GM21367 (cell line): ENCODE data around the gene JAKMIP1.

Experiments
- ATAC-seq: cut with Tn5 transposase; IDR thresholded peaks from one replicate; pipeline ENCODE4 v1.9.1; 2021; ENCODE audit not compliant: unreplicated experiment

JAKMIP1 gene

DNA sequence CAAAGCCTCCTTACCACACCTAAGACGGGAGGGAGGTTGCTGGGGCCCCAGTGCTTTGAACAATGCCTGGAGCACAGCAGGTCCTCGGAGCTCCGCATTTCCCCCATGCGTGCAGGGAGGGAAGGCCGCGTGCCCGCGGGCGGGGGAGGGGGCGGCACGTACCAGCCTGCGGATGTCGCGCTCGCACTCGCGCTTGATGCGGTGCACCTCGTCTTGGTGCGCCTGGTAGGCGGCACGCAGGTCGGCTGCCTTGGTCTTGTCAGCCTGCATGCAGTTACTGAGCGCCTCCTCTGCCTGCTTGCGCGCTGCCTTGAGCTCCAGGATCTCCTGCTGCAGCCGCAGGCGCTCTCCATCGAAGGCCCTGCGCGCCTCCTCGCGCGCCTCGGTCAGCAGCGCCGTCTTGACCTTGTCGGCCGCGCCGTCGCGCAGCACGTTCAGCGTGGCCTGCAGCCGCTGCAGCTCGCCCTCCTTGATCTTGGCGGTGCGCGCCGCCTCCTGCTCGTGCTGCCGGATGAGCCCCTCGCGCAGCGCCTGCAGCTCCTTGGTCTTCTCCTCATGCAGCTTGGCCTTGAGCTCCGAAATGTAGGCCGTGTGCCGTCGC is 94.9 kb downstream of the JAKMIP1 start:
- no peak for ATAC-seq

DNA sequence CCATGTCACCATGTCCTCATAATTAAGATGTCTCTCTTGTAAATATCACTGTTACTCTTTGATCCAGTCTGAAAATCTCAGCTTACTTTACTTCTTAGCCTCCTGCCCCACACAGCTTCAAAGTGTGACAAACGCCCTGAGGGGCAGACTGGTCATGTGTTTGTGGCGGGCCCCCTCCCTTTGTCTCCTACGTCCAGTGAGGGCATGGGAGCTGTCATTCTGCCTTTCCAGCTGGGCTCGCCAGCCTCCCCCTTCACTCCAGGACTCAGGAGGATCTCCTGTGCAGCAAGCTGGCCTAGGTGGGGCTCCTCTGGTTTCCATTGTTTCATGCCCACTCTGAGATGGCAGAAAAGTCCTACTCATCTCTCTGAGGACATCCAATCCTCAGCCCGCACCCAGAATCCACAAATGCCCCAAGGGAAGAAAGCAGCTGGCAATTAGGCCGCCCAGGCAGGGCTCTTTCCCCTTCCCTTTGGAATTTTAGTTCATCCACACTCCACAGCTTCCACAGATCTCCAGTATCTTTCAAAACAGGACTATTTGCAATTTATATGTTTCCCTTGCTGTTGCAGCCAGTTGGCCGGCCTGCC is 95.7 kb downstream of the JAKMIP1 start:
- no peak for ATAC-seq

DNA sequence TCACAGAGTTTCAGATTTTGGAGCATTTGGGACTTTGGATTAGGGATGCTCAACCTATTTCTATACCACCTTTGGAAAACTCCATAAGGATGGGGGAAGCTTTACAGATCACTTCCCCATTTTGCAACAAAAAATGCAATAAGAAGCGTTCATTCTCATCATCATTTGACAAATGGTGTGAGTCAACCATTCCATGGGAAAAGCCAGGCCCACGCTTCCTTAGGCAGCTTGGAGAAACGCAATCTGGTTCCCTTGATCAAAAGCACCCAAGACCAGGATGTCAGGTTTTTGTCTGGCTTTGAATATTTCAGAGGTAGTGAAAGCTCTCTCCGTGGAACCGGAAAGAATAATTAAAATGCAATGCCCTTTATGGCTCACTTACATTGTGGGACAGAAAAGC is 102.8 kb downstream of the JAKMIP1 start:
- ATAC-seq, result no peak

DNA sequence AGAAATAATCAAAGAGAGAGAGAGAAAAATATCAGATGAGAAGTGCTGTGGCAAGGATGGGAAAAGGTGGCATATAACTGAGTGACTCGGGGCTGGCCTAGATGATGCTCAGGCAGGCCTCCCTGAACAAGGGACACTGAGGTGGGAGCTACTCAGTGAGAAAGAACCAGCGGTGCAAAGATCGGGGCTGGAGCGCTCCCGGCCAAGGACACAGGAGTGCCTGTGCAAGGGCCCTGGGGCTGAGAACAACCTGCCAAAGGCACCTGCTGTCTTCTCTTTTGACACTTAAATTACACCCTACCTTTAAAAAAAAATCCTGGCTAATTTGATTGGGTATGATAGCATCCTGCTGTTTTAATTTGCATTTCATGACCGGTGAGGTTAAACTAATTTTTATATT is 104.5 kb downstream of the JAKMIP1 start:
- ATAC-seq, result no peak

DNA sequence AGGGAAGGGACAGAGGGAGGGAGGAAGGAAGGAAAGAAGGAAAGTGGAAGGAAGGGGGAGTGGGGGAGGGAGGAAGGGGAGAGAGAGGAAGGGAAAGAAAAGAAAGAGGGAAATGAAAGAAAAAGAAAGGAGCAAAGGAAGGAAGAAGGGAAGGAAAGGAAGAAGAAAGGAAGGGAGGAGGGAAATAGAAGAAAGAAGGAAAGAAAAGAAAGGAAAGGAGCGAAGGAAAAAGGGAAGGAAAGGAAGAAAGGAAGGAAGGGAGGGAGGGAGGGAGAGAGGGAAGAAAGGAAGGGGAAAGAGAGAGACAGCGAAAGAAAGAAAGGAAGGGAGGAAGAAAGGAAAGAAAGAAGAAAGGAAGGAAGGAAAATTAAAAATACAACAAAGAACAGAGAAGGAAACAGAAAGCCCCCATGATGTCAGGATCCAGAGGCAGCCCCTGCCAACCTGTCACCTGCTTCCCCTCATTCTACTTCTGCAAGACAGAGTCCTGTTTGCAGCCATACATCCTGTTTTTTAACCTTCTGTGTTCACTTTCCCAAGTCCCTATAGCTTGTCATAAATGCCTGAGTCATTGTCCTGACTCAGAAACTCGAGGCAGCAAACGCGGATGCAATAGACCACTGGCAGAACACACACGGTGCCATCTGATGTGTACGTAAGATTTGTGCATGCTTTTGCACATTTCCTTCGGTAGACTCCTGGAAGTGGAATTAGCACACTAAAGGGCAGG is 105.2 kb downstream of the JAKMIP1 start:
- no peak for ATAC-seq

DNA sequence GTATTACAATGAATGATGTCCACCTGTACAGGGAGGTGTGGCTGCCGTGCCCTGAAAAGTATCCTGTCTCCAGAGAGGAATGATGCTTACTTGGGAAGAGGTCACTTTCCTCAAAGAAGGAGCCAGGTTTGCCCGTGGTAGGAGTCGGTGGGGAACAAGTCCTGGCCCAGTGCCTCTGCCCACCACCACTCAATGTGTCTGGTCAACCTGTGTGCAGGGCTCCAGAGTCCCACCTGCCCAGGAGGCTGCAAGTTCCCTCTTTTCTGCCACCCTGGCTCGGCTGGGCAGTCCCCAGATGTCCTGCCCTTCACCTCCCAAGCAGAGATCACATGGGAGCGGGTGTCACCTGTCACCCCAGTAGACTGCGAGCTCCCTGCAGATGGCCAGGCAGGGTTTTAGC is 106.7 kb downstream of the JAKMIP1 start:
- ATAC-seq, result no peak

DNA sequence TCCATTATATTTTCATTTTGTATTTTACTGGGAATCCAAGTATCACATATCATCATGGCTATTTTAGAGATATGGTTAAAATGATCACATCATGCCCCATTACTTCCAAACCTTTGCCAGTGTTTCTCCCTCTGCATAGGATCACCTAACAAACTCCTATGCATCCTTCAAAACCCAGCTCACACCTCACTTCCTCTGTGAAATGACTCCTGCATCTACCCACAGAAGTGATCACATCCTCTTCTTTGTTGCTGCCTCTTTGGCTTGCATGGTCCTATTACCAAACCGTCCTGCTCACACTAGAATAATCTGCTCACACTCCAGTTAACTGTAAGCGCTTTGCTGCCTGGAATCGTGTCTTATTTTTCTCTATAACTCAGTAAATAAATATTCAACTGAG is 107.4 kb downstream of the JAKMIP1 start:
- no peak for ATAC-seq

DNA sequence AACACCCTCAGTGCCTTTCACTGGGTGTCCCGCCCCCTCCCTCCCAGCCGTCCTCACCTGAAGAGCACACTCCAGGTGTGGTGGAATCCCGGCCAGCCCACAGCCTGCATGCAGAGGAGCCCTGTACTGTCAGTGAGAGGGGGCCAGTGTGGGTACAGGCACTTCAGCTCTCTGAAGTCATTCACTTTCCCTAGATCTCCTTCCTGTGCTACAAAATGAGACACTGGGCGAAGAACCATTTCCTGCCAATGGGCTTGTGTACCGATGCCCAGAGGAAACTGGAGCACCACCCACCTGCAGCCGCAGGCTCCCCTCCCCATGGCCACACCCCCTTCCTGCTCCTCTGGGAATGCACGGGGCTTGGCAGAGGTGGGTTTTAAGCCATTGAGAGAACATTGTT is 108.2 kb downstream of the JAKMIP1 start:
- ATAC-seq, result no peak

DNA sequence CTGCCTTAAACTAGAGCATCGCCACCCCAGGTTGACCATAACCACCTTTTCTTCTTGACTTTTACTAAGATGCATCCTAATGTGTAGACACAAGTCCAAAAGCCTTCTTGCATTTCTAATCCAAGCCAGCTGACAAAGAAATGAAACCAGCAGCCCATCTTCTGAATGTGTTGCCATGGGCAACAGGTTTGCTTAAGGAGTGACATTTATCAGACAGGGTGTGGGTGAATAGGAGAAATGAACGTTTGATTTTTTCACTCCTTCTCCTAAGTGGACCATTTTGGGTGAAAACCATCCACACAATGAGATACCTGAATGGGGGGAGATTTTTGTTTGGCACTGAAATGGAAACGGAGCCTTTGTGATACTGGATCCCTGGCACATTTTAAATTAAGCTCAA is 109.4 kb downstream of the JAKMIP1 start:
- no peak for ATAC-seq

DNA sequence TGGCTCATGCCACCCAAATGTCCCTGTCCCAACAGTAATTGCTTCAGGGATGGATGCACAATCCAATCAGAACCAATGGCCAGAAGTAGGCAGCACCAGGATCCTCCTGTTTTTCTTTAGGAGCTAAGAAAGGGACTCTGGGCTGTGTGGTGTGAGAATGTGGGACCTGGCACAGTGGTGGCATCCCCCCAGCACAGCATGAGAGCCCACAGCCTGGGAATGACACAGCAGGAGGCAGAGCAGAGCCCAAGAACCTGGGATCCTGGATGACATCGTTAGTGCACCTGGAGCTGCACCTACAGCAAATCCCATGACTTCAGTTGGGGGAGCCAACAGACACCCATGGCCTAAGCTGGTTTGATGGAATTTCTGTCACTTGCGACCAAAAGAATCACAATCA is 111.4 kb downstream of the JAKMIP1 start:
- no peak for ATAC-seq

DNA sequence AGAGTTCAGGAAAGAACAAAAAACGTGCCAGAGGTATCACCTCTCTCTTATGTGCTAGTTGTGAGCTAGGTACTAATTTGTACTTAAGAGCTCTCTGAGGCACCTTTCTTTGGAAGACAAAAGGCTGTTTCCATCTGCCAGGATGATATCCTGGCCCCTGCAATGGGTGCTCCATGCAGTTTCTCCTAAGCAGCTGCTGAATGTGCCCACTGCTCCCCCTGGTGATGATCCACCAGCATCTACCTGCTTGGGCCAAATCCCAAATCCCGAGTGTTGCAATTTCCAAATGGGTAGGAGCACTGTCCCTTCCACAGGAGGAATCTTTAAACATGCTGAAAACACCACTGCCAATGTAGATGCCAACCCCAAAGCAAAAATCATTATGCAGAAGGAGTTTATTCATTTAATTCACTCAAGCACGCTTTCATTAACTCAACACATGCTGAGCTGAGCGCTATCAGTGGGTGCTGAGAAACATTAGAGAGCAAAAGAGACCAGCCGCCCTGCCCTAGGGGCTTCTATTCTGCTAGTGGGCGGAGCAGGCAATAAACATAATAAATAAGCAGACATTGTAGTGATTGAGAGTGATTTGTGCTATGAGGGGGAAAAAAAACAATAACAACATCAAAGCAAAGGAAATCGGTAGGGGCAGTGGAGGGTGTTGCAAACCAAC is 112.5 kb downstream of the JAKMIP1 start:
- no peak for ATAC-seq

DNA sequence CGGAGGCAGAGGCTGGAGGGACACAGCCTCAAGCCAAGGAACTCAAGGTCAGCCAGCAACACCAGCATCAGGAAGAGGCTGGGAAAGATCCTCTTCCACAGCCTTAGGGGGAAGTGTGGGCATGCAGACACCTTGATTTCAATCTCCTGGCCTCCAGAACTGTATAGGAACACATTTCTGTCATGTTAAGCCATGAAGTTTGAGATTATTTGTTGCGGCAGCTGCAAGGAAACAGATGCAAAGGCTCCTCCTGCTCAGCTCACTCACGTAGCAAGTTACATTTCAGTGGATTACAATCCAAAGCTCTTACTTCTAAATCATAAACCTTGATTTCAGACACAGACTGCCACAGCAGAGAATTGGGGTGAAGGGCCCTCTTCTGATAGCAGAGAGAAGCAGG is 113.5 kb downstream of the JAKMIP1 start:
- no peak for ATAC-seq

DNA sequence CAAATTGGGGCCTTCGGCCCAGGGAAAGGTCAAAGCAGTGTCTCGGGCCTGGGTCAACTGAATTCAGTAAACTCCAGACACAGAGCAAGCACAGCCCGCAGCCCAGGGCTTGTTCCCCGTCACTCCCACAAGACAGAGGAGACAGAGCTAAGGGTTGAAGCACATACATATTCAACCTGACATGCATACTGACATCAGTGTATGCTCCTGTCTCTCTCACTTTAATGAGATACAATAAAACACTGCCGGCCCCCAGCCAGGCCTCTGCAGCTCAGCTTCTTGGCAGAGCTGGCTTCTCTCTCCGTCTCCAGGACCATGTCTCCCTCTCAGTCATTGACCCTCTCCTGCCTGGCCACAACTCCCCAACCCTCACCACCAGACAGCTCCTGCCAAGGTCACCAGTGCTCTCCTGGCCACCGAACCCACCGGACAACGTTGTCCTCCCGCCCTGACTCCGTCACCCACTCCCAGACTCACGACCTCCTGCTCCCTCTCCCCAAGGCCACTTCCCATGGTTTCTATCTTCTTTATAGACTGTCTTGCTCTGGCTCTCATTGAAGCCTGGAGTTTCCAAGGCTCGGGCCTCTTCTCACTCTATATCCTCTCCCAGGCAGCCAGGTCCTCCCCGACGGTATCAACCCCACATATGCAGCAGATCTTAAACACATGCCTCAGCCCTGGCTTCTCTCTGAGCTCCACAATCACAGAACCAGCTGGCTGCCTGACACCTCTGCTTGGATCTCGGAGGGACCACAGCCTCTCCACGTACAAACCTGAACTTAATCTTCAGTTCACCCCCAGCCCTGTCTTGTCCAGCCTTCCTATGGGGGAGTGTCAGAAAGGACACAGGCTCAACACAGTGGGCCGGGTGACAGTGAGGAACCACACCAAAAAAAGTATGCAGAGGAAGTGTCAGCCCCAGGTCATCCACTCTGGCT is 114.4 kb downstream of the JAKMIP1 start:
- ATAC-seq, result no peak

DNA sequence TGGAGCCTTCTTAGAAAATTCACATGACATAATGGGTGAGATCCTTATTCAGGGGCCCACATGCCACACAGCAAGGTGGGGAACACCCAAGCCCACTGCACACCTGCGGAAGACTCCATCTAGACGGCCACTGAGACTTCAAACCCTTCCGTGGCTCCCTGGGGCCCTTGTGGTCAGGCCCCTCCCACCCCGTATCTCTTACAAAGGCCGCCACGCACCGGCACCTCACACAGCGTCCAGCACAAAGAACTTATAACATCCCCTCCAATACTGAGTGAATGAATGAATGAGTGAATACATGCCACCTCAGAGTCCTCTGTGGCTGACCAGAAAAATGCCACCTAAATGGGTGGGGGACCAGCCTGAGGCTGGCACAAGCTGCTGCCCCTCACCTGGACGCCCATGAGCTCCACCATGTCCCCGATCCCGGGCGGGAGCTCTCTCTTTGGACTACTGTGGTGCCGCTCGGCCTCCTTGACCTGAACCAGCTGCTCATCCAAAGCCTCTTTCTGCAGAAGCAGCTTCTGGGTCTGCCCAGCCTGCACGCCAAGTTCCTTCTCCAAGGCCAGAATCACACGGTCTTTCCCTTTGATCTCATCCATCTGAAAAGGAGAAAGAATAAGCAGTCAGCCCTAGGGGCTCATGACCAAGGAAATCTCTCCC is 115.2 kb downstream of the JAKMIP1 start:
- no peak for ATAC-seq

DNA sequence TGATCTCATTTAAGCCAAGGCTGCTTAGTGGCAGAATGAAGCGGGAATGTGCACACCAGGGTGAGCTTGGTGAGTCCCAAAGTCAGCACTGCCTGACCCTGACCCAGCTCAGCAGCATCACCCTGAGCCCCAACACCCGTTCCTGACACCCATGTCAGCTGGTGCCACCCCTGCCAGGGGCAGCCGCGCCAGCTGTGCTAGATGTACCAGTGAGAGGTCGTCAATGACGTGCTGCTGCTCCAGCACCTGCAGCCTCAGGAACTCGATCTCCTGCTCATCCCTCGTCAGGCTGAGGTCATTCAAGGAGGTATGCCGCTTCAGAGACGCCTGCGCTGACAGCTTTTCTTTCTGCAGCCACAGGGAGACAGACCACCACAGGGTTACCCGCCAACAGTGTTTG is 120.4 kb downstream of the JAKMIP1 start:
- no peak for ATAC-seq

DNA sequence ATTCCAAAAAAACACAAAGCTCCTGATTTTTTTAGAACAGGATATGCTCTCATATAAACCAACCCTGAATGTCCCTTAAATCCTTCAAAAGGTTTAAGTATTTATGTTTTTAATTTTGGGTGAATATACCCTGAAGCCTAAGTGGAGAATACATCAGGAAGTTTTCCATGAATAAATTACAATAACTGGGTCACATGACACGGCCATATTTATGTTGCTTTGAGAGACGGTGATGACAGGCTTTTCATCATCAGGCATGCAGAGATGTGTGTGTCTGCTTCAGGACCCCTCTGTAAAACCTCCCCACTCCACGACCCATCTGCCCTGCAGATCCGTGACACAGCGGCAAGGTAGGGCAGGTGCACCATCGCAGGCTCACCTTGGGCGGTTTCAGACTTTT is 121.8 kb downstream of the JAKMIP1 start:
- ATAC-seq, result no peak

DNA sequence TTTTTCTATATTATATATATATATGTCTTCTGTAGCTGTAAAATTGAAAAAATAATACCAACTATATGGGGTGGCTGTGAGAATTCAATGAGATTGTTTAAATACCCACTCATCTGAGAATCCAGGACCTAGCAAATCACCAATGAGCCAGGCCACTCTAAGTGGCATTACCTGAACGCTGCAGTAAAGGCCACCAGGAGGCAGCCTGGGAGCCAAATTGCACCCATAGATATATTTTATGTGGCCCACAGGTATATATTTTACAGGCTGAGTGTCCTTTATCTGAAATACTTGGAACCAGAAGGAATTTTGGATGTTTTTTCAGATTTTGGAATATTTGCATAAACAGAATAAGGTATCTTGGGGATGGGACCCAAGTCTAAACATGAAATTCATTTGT is 124.0 kb downstream of the JAKMIP1 start:
- no peak for ATAC-seq

DNA sequence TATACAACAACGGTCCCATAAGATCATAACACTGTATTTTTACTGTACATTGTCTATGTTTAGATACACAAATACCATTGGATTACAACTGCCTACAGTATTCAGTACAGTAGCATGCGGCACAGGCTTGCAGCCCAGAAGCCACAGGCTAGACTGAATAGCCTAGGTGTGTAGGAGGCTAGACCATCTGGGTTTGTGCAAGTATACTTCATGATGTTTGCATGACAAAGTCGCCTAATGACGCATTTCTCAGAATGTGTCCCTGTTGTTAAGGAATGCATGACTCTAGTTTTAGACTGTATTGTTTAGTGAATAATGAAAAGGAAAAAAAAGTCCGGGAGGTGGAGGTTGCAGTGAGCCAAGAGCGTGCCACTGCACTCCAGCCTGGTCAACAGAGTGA is 125.6 kb downstream of the JAKMIP1 start:
- ATAC-seq, result no peak

DNA sequence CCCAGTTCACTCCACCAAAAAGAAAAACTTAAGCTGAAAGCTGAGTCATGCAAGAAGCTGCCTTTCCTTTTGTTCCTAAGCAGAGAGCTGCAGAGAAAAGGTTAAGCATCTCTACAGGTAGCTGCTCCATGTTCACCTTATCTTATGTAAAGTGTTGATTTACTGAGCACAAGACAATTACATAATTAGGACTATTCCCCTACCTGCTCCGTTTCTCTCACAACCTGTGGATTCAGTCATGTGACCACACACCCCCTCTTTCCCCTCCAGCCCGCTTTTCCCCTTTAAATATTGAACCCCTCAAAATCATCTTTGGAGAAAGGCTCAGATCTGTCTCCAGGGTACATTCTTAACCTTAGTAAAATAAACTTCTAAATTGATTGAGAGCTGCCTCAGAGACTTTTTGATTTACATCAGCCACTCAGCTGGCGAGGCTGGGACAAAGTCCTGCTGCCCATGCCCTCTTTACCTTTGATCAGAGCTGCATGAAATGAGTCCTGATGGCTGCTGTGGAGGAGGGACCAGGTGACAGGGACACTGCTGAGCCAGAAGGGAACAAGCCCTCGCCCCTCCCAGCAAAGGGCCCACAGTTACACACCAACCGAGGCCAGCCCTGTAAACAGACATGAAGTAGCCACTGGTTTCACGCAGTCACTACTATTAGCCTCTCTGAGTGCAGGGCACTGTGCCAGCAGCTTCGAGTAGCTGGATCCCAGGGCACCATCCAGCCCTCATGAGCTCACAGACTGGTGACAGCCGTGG is 128.2 kb downstream of the JAKMIP1 start:
- no peak for ATAC-seq
